Measurements from ENCODE around the gene ATP2C1. TPM values are rescaled to one million over a fixed set of nuclear protein-coding genes. Genes with fewer than 3 reads are reported as not detected.

Gene ATP2C1
- total RNA-seq, 1 donor from 2014 or later = 57.1 TPM

DNA sequence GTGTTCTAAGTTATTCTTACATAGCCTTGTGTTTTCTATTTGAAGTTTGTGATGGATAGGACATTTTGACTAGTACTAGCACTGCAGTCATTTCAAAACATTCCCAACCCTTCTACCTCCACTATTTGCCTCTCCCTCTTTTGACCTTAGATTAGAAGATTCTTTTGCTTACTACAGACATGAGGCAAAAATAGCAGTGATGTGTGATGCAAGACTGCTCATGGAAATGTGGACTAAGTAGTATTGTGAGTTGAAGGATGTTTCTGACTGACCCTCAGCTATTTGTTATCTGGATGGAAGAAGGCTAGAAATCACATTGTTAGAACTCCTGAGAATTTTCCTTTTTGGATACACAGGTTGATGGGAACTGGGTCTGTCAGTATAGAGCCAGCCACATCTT, 45.9 kb downstream of the ATP2C1 start:
- no peak for DNase-seq
- no peak overlapping the region for H3K27ac ChIP-seq (replicated peaks)
- no peaks in the 10 kb centered on the region for H3K9me3 ChIP-seq (replicated peaks)
- TF ChIP-seq, protein P1, sequence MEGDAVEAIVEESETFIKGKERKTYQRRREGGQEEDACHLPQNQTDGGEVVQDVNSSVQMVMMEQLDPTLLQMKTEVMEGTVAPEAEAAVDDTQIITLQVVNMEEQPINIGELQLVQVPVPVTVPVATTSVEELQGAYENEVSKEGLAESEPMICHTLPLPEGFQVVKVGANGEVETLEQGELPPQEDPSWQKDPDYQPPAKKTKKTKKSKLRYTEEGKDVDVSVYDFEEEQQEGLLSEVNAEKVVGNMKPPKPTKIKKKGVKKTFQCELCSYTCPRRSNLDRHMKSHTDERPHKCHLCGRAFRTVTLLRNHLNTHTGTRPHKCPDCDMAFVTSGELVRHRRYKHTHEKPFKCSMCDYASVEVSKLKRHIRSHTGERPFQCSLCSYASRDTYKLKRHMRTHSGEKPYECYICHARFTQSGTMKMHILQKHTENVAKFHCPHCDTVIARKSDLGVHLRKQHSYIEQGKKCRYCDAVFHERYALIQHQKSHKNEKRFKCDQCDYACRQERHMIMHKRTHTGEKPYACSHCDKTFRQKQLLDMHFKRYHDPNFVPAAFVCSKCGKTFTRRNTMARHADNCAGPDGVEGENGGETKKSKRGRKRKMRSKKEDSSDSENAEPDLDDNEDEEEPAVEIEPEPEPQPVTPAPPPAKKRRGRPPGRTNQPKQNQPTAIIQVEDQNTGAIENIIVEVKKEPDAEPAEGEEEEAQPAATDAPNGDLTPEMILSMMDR (IDR thresholded peaks at IDR 0.05; ENCODE audit: borderline replicate concordance) = no peak
- H3K27me3 ChIP-seq (ENCODE audit: low read depth) = no peaks in the 10 kb centered on the region
- no peak overlapping the region for H3K4me3 ChIP-seq
- intact Hi-C loops (cut with micrococcal nuclease) = no loop called here
- H3K4me1 ChIP-seq = peaks cover 5% of the 10 kb centered on the region
- H3K36me3 ChIP-seq = peaks cover 38% of the 10 kb centered on the region

DNA sequence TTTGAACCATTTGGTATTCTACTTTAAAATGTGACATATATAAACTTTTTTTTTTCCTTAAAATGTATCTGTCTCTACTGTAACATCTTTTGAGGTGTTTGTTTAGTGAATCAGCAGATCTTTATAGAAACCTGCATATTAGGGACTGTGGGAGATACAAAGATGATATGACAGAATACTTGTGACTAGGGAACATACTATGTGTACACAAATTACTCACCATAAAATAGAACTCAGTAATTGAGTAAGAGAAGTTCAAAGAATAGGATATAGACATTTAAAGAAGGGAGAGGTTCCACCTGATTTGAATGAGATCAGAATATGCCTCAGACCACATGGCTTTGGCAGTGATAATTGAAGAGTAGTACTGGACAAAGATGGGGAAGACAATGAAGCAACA, 47.9 kb downstream of the ATP2C1 start:
- DNase-seq = no peak
- Histone ChIP-seq H3K27ac (replicated peaks) (no peak overlapping the region), H3K36me3 (peaks cover 54% of the 10 kb centered on the region), H3K27me3 (ENCODE audit: low read depth) (no peaks in the 10 kb centered on the region), H3K4me3 (no peak overlapping the region), H3K9me3 (replicated peaks) (no peaks in the 10 kb centered on the region), H3K4me1 (peaks cover 5% of the 10 kb centered on the region)
- intact Hi-C loops (cut with micrococcal nuclease) = no loop called here
- TF ChIP-seq, protein P1 (IDR thresholded peaks at IDR 0.05; ENCODE audit: borderline replicate concordance) = no peak

DNA sequence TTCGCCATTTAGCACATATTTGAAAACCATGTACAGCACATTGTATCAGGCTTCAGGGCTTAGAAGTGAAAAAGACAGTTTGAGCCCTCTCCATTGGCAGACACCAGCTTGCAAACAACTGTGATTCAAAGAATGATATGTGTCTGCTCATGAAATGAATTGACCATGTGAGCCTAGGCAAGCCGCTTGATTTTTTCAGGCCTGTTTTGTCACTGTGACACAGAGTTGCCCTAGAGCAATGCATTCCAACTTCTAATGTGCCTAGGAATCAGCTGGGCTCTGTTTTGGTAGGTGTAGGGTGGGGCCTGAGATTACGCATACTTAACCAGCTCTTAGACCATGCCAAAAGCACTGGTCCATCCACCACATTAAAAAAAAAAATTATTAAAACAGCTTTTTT, 53.0 kb downstream of the ATP2C1 start:
- Histone ChIP-seq H3K36me3 (peaks cover 84% of the 10 kb centered on the region), H3K4me3 (no peak overlapping the region), H3K27me3 (ENCODE audit: low read depth) (no peaks in the 10 kb centered on the region), H3K27ac (replicated peaks) (no peak overlapping the region), H3K4me1 (no peaks in the 10 kb centered on the region), H3K9me3 (replicated peaks) (peaks cover 8% of the 10 kb centered on the region)
- TF ChIP-seq, protein P1 (IDR thresholded peaks at IDR 0.05; ENCODE audit: borderline replicate concordance) = no peak
- no peak for DNase-seq
- intact Hi-C loops (cut with micrococcal nuclease) = no loop called here

DNA sequence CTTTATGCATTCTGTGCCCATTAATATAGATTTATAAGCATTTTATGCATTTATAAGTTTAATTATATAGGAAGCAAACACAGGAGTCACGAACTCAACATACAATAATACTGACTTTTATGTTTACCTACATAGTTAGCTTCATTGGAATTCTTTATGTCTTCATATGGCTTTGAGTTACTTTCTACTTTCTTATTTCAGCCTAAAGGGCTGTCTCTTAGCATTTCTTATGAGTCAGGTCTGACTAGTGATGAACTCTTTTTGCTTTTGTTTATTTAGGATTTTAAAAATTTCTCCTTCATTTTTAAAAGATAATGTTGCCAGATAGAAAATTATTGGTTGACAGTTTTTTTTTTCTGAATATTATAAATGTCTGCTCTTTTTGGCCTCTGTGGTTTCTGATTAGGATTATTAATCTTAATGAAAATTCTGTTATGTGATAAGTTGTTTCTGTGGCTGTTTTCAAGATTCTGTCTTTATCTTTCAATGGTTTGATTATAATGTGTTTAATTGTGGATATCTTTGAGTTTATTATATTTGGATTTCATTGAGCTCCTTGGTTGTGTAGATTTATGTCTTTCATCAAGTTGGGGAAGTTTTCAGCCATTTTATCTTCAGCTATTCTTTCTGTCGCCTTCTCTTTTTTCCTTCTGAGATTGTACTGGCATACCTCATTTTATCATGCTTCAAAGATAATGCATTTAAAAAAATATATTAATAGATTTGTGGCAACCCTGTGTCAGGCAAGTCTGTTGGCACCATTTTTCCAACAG, 54.3 kb downstream of the ATP2C1 start:
- Histone ChIP-seq H3K4me1 (no peaks in the 10 kb centered on the region), H3K9me3 (replicated peaks) (peaks cover 8% of the 10 kb centered on the region), H3K27ac (replicated peaks) (no peak overlapping the region), H3K36me3 (peaks cover 73% of the 10 kb centered on the region), H3K4me3 (no peak overlapping the region), H3K27me3 (ENCODE audit: low read depth) (no peaks in the 10 kb centered on the region)
- no peak for DNase-seq
- intact Hi-C loops (cut with micrococcal nuclease) = no loop called here
- TF ChIP-seq, protein P1 (IDR thresholded peaks at IDR 0.05; ENCODE audit: borderline replicate concordance) = no peak

DNA sequence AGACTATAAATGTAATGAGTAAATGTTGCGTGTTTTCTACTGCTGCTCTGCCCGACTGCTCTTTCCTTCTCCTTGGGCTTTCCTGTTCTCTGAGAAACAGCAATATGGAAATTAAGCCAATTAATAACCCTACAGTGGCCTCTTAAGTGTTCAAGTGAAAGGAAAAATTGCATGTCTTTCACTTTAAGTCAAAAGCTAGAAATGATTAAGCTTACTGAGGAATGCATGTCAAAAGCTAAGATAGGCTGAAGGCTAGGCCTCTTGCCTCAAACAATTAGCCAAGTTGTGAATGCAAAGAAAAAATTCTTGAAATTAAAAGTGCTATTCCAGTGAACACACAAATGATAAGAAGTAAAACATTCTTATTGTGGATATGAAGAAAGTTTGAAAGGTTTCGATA, 55.0 kb downstream of the ATP2C1 start:
- intact Hi-C loops (cut with micrococcal nuclease) = no loop called here
- Histone ChIP-seq H3K36me3 (peaks cover 73% of the 10 kb centered on the region), H3K4me1 (no peaks in the 10 kb centered on the region), H3K27me3 (ENCODE audit: low read depth) (no peaks in the 10 kb centered on the region), H3K4me3 (no peak overlapping the region), H3K27ac (replicated peaks) (no peak overlapping the region), H3K9me3 (replicated peaks) (peaks cover 8% of the 10 kb centered on the region)
- no peak for DNase-seq
- TF ChIP-seq, protein P1 (IDR thresholded peaks at IDR 0.05; ENCODE audit: borderline replicate concordance) = no peak

Measured in left ventricle myocardium inferior (tissue), 1 donor.